AG10803 (cell line): ENCODE data around the gene BAIAP3.

Source experiments
- DNase-seq: peaks from one replicate; pipeline ENCODE4 v3.0.0; 2010; ENCODE audit warnings: low read depth
- H3K4me3 ChIP-seq: 2 replicates; pipeline ENCODE4 v1.5.1; 2011; ENCODE audit warnings: mild to moderate bottlenecking, low read length, control low read depth
- CTCF ChIP-seq: conservative IDR thresholded peaks from 2 replicates; pipeline ENCODE4 v1.5.1; 2011; ENCODE audit warnings: mild to moderate bottlenecking, low read length, control low read depth, inconsistent platforms

The BAIAP3 gene

GRCh38 chr16:1320658-1321240 lies 12.7 kb upstream of the BAIAP3 start:
- DNase-seq = no peak
- H3K4me3 ChIP-seq = no peak overlapping the region
- TF ChIP-seq CTCF = no peak

- no peak for TF ChIP-seq CTCF
- H3K4me3 ChIP-seq = no peak overlapping the region
- no peak for DNase-seq
These were observed 11.0 kb upstream of the BAIAP3 start for GRCh38 chr16:1322407-1322806.

GRCh38 chr16:1323296-1324239 lies 9.9 kb upstream of the BAIAP3 start:
- no peak for TF ChIP-seq CTCF
- no peak for DNase-seq
- H3K4me3 ChIP-seq = no peak overlapping the region

- no peak for DNase-seq
- no peak for TF ChIP-seq CTCF
- H3K4me3 ChIP-seq = no peak overlapping the region
These were observed 9.1 kb upstream of the BAIAP3 start for GRCh38 chr16:1324286-1324826.

GRCh38 chr16:1325261-1325660 lies 8.2 kb upstream of the BAIAP3 start:
- no peak for DNase-seq
- no peak overlapping the region for H3K4me3 ChIP-seq
- TF ChIP-seq CTCF = no peak

GRCh38 chr16:1325673-1326371 lies 7.6 kb upstream of the BAIAP3 start:
- DNase-seq = no peak
- no peak for TF ChIP-seq CTCF
- H3K4me3 ChIP-seq = no peak overlapping the region
